NT2/D1 (cell line): Measurements from ENCODE around the gene CRYBG2.

ENCODE experiments used
- SUZ12 ChIP-seq: IDR thresholded peaks from 2 replicates; pipeline ENCODE4 v1.6.1; 2011; ENCODE audit not compliant: insufficient read length, insufficient read depth; ENCODE audit errors: extremely low read depth
- YY1 ChIP-seq: IDR thresholded peaks from 2 replicates; pipeline ENCODE4 v1.6.1; 2011; ENCODE audit not compliant: insufficient read length, insufficient read depth
- ZNF274 ChIP-seq: IDR thresholded peaks from 2 replicates; pipeline ENCODE4 v1.6.1; 2011; ENCODE audit warnings: mild to moderate bottlenecking, low read depth, low read length

- no peak for TF ChIP-seq ZNF274
- no peak for TF ChIP-seq YY1
- TF ChIP-seq SUZ12: no peak
Measured at GRCh38 chr1:26337625-26338024, 16.3 kb downstream of the CRYBG2 start.
